Right ventricle myocardium inferior (tissue), 1 donor: Measurements from ENCODE around the gene PWWP2A. TPM values are rescaled to one million over a fixed set of nuclear protein-coding genes. Genes with fewer than 3 reads are reported as not detected.
"Not testable (repeated sequence)": the region's sequence is repeated elsewhere in the genome, so short reads cannot be mapped to it uniquely, and the experiment has no call there.

Experiments
- ATAC-seq: fragments of 200-7000 bp; cut with Tn5 transposase; one replicate; pipeline ENCODE4 v1.9.1; 2020; ENCODE audit warnings: mild to moderate bottlenecking, moderate library complexity
- DNase-seq: peaks from one replicate; pipeline ENCODE4 v3.0.0; 2021; ENCODE audit errors: missing footprints
- intact Hi-C: fragments of 100-400 bp; cut with DNase I; formaldehyde crosslinking; loops from one replicate; pipeline ENCODE4 v1.11.0; 2022
- total RNA-seq: library from RNA; stranded (reverse); fragmentation: NEBNext Ultra II Directional; extraction: Animal tissue kit (Norgen Biotek cat#: 25700); gene quantifications from one replicate; pipeline ENCODE4 v1.2.1, GENCODE V29; 2021
- donor health status: DM: no; HTN: yes; CAD: no; lungs with severe emphysema.

PWWP2A gene
- total RNA-seq, 1 donor from 2014 or later: 13.2 TPM

DNA sequence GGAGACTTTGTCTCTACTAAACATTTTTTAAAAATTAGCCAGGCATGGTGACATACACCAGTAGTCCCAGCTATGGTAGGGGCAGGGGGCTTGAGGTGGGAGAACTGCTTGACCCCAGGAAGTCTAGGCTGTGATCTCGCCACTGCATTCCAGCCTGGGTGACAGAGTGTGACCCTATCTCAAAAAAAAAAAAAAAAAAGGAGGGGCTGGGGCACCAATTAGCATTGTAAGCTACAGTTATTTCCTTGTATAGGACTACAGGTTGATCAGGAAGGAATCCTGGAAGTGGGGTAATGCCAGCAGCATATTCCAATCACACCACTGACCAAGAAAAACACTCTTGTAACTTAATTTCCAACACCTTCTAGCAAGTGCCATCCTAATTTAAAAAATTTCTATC lies 32.1 kb downstream of the PWWP2A start:
- ATAC-seq (no peak), DNase-seq (no peak)
- intact Hi-C loops: no loop called here

DNA sequence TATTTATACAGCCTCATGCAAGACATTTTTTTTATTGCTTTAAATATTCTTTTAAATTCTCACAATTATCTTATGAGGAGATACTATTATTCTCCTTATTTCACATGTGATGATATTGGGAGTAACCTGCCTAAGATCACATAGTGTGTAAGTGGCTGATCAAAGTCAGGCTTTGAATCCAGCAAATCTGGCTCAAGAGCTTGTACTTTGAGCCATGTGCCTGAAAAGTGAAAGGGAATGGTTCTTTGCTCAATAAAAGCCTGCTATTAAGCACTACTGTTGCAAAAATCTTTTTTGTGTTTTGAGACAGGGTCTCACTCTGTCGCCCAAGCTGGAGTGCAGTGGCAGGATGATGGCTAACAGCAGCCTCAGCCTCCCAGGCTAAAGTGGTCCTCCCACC lies 35.1 kb downstream of the PWWP2A start:
- intact Hi-C loops: no loop called here
- ATAC-seq (no peak), DNase-seq (no peak)

DNA sequence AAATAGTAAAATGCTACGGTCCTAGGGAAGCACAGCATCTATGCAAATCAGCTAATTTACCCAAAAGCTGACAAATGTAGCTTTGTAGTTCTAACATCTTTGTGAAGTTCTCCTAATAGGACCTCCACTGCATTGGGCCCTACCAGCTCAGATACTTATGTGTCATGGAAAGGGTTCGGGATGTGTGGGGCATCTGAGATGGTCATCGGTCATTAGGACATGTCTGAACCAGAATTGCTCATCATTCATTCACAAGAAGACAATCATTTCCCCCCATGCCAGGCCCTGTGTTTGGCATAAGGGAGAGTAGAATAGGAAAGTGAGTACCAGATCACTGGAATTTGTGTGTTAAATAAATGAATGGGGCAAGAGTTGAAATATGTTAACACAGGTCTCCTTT lies 35.7 kb downstream of the PWWP2A start:
- no peak for DNase-seq
- intact Hi-C loops: no loop called here
- no peak for ATAC-seq

DNA sequence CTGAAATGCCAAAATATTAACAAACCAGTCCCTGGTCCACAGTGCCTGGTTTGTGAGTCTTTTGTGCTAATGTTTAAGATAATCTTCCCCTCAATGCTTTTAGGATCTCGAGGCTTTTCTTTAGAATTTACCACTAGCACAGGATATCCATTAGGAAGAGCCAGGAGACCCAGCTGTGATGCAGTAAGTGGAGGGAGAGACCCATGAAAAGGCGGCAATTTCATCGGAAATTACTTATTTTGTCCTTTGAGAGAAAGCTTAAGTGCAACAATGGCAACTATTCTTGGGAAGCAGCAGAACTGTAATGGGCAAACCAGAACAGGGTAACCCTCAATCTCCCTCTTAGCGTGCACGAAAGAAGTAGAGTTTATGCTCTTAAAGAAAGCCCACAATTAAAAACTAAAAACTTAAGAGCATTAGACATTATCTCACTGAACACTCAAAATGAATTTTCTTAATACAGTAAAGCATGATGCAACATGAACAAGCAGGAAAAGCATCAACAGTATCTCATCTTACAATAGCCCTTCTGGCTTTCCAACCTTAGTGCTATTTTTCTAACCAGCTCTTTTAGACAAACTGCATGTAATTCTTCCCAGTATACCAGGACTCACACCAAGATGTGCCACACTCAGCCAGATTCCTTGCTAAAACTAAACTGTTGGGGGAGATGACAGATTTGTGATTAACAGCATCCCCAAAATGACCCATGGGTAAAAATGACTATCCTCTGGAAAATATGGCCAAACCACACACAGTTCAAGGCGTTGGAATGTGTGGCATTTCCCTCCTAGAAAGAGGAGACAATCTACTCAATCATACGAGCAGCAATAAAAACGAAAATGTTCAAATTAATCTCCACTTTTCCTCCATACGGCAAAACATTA lies 36.4 kb downstream of the PWWP2A start:
- no peak for DNase-seq
- ATAC-seq: no peak
- intact Hi-C loops: no loop called here

DNA sequence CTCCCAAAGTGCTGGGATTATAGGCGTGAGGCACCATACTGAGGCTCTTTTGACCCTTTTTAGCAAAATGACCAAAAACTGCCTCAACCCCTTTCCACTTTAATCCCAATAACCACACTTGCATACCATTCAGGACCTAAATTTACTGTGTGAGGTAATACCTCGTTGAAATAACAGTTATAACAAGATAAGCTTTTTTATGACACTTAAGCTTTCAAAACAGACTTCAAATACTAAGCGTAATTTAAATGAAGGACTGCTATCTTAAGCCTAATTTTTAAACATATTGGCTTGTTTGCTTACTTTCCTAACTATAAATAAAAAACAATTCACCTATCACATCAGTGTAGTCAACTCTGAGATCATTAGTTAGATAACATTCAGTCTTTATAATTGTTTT lies 37.8 kb downstream of the PWWP2A start:
- ATAC-seq (no peak), DNase-seq (no peak)
- intact Hi-C loops: no loop called here

DNA sequence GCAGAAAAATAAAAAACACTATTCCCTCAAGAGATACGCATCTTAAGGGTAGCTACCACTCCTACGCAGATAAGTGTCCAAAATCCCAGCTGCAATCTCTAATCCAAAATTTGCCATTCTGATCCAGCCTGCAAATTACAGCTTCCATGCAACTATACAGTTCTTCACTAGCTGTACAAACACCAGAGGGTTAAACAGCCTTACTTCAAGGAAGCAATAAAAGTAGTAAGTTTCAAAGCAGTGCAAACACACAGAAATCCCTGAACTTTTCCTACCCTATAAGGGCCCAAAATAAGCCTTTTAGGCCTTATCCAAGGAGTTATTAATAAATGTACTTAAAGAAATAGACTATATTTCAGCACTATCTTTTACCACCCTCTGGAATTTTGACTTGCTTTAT lies 39.5 kb downstream of the PWWP2A start:
- DNase-seq (no peak), ATAC-seq (no peak)
- intact Hi-C loops: no loop called here

DNA sequence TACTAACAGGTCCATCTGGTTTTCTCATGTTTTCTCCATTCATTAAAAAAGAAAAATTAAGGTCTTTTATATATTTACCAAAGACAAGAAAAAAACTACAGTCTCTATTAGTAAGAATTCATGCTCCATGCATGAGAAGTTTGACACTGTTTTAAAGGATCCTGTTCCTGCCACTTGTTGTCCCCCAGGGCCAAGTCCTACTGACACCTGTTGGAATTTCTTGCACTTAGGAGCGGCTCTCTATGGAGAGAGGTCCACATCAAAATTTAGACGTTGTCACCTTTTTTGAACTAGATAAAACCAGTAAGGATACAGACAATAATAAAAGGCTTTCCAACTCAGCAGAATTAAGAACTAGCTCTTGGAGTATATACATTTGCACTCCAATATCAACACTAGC lies 42.3 kb downstream of the PWWP2A start:
- intact Hi-C loops: no loop called here
- ATAC-seq: no peak
- DNase-seq: no peak

DNA sequence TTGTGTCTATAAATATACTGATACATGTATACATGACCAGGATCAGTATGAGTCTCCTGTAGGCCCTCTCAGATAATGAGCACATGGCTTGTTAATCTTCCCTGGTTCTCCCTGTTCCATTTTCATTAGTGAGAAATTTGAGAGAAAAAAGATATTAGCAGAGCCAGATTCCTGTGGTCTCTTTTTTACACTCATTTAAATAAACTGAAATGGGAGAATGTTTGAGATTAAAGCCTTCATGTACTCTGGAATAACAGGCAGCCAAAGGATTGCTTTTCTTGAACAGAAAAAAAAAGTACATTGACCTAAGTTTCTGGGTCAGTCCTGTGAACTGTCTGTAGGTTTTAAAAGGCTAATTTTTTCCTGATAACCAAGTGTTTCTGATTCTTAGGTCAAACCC lies 44.2 kb downstream of the PWWP2A start:
- DNase-seq: no peak
- ATAC-seq: no peak
- intact Hi-C loops: no loop called here

DNA sequence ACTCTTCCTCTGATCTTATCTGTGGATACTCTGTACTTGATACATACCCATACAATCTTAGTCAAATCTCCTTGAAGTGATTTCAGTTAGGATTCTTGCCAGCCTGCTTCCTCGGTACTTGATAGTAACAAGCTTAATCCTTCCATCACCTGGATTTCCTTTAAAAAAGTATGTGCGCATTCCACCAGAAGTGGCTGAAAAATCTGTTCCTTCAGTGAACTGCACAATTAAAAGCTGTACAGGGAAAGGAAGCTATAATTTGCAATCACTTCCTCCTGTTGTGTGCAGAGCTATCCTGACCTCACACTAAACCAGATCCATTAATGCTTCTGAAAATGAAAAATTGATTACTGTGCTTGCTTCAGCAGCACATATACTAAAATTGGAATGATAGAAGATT lies 47.3 kb downstream of the PWWP2A start:
- DNase-seq (no peak), ATAC-seq (no peak)
- intact Hi-C loops: no loop called here

DNA sequence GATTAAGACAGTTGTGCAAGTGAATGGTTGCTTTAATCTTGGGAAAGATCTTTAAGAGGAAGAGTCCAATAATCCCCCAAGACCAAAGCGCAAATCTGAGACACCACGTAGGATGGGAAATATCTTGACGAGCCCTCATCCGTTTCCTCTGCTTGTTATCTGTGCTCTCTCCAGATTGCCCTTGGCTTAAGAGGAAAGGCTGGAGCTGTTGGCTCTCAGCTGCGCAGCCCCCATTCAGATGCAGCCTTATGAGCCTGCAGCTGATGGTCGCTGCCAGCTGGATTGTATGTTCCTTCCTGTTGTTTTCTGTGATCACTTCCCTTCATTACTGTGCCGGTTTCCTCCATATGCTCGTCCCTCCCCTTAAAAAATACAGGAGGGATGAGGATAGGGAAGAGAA lies 47.7 kb downstream of the PWWP2A start:
- ATAC-seq: peak; percentile 71
- intact Hi-C loops: no loop called here
- no peak for DNase-seq

DNA sequence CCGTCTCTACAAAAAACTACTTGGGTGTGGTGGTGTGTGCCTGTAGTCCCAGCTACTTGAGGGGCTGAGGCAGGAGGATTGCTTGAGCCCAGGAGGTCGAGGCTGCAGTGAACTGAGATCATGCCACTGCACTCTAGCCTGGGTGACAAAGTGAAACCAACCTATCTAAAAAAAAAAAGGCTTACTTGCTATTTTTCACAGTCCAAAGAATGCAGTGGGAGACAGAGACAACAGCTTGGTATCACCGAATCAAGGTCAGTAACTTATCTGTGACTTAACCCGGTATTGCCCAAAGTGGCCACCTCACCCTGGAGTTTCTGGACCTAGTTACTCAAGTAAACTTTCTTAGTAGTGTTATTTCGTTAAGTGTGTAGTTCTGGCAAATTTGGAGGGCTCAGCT lies 50.1 kb downstream of the PWWP2A start:
- ATAC-seq, DNase-seq, intact Hi-C loops: not testable (repeated sequence)

DNA sequence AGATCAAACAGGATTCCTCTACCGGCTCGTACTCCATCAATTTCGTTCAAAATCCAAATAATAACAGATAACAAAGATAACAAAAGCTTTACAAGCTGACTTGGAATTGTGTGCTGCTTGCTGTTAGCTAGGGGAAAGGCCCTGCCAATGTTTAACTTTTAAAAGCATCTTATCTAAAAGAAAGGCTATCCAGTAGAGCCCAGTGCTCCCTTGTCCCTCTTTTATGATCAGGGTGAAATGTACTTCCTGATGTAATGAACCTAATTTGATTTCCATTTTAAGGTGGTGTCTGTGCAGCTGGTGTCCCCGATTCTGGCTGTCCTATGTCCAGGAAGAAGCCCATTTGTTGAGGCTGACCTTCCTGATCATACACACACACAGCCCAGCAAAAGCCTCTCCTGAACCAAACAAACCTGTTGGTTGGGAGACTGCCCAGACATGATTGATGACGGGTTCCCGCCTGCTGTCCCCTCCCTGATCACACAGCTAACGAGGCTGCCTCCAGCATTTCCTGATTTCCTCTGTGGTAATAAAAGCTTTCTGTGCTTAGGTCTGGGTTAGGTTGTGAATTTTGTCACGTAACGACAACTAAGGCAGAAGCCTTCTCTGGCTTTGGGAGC lies 54.1 kb downstream of the PWWP2A start:
- DNase-seq (no peak), ATAC-seq (no peak)
- intact Hi-C loops: no loop called here

DNA sequence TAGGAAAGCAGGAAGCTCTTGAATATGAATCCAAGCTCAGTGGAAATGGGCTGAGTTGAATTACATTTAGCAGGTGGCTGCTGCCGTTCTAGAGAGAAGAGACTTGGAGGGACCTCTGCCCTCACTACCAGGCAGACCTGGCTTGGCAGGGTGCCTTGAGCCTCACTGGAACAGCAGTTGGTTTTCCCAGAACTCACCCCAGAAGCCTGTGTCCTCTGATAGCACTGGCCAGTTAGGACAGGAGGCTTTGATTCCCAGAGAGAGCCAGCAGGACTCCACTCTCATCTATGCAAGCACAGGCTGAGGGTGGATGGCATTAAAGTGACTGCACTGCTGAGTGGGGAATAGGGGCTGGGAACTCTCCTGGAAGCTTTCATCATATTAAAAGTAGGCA lies 54.8 kb downstream of the PWWP2A start:
- ATAC-seq: peak; percentile 46

DNA sequence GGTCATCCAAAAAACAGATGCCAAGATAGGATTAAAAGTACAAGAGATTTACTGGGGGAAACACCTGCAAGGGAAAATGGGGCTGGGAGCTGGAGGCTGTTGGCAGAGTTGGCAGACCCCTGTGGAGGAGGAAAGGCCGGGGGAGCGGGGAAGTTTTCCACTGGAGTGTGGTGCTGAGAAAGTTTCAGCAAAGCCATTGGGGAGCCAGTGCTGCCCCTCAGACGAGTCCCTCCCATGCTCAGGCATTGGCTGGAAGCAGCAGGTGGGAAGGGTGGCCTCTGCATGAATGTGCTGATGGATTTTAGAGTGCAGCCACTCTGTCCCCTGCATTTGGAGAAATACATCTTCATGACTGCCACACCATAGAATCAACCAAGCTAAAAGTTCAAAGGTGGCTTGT lies 57.5 kb downstream of the PWWP2A start:
- intact Hi-C loops: no loop called here
- DNase-seq (no peak), ATAC-seq (no peak)

More for the DNA sequence above, 54.8 kb downstream of the PWWP2A start:
- intact Hi-C loops: no loop called here
- DNase-seq: no peak

DNA sequence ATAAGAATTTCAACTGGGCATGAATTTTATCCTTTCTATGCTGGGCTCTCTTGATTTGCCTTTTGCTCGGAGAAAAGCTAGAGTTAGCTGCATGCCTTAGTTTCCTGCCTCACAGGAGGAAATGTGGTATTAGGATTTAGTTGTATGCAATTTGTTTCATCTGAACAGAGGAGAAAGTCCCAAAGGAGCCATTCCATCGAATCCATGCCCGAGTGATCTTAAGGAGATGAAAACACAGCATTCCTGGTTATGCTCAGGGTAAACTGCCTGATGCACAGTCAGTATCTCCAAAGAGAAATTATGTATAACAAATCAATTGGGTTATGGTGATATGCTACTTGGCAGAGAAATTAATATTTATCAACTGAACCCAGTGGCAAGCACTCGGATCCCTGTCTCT lies 59.2 kb downstream of the PWWP2A start:
- DNase-seq: no peak
- ATAC-seq: no peak
- intact Hi-C loops: no loop called here

DNA sequence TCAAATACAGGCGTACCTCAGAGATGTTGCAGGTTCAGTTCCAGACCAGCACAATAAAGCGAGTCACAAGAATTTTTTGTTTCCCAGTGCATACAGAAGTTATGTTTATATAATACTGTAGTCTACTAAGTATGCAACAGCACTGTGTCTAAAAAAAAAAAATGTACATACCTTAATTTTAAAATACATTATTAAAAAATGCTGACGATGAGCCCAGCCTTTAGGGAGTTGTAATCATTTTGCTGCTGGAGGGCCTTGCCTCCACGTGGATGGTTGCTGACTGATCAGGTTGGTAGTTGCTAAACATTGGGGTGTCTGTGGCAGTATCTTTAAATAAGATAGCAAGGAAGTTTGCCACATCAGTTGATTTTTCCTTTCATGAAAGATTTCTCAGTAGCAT lies 62.0 kb downstream of the PWWP2A start:
- intact Hi-C loops: no loop called here
- no peak for DNase-seq
- ATAC-seq: no peak

DNA sequence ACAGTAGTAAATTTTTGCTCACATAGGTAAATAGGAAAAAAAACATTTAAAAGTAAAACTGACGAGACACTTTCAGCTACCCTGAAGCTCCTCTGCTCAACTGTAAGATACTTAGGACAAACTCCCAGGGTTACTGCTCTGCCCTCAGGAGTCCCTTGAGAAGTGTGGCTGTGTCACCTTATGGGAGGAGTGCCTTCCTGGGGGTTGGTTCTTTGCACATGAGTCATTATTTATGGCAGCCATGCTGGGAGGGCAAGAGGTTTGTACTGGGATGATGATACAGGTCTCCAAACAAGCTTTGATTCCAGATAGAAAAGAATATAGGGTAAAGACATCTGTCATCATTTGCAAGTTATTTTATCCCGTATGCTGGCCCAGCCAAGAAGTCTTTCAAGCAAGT lies 64.4 kb downstream of the PWWP2A start:
- ATAC-seq: no peak
- intact Hi-C loops: no loop called here
- DNase-seq: no peak

DNA sequence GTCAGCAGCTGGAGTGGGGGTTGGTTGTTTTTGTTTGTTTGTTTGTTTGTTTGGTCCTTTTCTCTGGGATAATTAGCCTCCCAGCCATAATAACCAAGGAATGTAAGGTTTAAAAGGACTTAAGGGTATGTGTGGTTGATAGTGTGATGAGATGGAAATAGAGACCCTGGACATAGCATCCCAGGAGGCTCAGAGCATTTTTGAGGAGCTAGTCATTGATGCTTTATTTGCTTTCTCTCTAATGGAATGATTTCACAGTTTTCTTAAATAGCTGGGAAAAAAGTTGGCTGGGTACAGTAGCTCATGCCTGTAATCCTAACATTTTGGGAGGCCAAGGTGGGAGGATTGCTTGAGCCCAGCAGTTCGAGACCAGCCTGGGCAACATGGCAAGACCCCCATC lies 65.2 kb downstream of the PWWP2A start:
- no peak for DNase-seq
- no peak for ATAC-seq
- intact Hi-C loops: no loop called here

DNA sequence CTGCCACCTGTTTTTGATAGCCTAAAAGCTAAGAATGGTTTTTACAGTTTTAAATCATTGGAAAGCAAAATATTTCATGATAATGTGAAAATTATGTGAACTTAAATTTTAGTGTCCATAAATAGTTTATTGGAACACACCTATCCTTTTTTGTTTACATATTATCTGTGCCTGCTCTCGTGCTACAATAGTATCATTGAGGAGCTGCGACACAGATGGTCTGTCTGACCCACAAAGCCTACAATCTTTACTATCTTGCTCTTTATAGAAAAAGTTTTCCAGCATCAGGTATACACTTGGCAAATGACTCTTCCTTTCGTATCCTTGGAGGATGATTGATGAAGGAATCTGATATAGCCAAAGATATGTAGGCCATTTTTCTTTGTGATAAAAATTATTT lies 70.2 kb downstream of the PWWP2A start:
- no peak for ATAC-seq
- DNase-seq: no peak
- intact Hi-C loops: no loop called here

DNA sequence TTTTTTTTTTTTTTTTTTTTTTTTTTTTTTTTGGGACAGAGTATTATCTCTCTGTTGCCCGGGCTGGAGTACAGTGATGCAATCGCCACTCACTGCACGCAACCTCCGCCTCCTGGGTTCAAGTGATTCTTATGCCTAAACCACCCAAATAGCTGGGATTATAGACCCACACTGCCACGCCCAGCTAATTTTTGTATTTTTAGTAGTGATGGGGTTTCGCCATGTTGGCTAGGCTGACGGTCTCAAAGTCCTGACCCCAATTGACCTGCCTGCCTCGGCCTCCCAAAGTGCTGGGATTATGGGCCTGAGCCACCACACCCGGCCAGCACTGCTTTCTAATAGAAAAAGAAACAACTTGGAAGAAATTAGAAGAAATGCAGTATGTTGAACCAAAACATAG lies 71.1 kb downstream of the PWWP2A start:
- ATAC-seq (peak; percentile 76), DNase-seq (peak; percentile 58)

DNA sequence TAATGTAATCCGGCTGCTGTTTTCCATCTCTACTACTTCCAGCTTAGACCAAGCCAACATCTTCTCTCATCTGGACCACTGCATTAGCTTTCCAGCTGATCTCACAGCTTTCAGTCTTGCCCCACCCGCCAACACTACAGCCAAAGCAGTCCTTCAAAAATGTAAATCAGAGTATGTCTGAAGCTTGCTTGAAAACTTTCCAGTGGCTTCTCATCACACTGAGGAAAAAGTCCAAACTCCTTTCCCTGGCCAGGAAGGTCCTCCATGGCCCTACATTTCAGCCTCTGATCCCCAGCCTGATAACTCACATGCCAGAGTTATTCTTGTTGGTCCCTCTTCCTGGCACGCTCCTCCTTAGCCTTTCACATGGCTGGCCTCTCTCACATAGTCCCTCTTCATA lies 71.8 kb downstream of the PWWP2A start:
- DNase-seq (no peak), ATAC-seq (peak; percentile 30)
- intact Hi-C loops: no loop called here

More for the DNA sequence above, 71.1 kb downstream of the PWWP2A start:
- intact Hi-C loops: no loop called here
